Measurements from ENCODE around the gene ITPKB. TPM values are rescaled to one million over a fixed set of nuclear protein-coding genes. Genes with fewer than 3 reads are reported as not detected.
"Not testable (repeated sequence)": the region's sequence is repeated elsewhere in the genome, so short reads cannot be mapped to it uniquely, and the experiment has no call there.

ITPKB gene
- total RNA-seq, 1 donor from 2014 or later = 21.2 TPM

DNA sequence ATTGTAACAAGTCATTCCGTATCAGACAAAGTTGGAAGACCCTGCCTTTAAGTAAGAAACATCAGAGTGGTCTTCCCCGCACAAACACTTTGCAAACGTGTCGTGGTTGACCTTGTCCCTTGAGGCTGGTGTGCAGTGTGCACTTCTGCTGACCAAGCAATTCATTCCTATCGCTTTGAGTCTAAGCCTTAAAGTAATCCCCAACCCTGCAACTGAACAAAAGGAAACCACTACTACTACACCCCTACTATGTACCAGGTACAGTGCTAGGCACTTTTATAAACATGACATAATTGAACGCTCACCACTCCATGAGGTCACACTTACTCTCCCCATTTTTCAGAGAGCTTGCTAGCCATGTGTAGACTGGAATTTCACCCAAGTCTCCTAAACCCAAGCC lies 10.6 kb downstream of the ITPKB start:
- TF ChIP-seq, protein P1, sequence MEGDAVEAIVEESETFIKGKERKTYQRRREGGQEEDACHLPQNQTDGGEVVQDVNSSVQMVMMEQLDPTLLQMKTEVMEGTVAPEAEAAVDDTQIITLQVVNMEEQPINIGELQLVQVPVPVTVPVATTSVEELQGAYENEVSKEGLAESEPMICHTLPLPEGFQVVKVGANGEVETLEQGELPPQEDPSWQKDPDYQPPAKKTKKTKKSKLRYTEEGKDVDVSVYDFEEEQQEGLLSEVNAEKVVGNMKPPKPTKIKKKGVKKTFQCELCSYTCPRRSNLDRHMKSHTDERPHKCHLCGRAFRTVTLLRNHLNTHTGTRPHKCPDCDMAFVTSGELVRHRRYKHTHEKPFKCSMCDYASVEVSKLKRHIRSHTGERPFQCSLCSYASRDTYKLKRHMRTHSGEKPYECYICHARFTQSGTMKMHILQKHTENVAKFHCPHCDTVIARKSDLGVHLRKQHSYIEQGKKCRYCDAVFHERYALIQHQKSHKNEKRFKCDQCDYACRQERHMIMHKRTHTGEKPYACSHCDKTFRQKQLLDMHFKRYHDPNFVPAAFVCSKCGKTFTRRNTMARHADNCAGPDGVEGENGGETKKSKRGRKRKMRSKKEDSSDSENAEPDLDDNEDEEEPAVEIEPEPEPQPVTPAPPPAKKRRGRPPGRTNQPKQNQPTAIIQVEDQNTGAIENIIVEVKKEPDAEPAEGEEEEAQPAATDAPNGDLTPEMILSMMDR (IDR thresholded peaks at IDR 0.05; ENCODE audit: unreplicated experiment) = no peak
- DNase-seq (ENCODE audit: low spot score in 2 of 2, unreplicated experiment in 2 of 2) = no peak
- H3K4me3 Mint-ChIP-seq = no peak overlapping the region
- peaks cover 63% of the 10 kb centered on the region for H3K4me1 Mint-ChIP-seq
- no peaks in the 10 kb centered on the region for H3K27me3 Mint-ChIP-seq (ENCODE audit: low read depth)
- peak overlapping the region; percentile 44 for H3K27ac Mint-ChIP-seq
- no peaks in the 10 kb centered on the region for H3K9me3 Mint-ChIP-seq
- peaks cover 10% of the 10 kb centered on the region for H3K36me3 Mint-ChIP-seq

DNA sequence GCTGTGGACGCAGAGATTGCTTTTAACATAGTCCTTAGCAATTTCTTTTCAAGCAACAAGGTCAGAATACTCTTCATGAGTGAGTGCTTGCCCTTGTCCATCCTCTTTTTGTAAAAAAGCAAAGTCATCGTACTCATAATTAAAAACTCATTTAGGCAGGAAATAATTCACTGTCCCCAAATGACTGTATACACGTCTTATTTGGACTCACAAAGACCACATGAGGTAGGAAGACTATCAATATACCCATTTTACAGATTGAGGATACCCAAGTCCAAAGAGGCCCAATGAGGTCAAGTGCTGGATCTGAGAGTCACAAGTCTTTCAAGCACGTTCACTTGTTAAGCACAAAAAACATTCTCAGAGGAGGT lies 13.2 kb downstream of the ITPKB start:
- Mint-ChIP-seq H3K27me3 (ENCODE audit: low read depth) (no peaks in the 10 kb centered on the region), H3K4me1 (peaks cover 57% of the 10 kb centered on the region), H3K27ac (no peak overlapping the region), H3K4me3 (no peak overlapping the region), H3K36me3 (peaks cover 10% of the 10 kb centered on the region), H3K9me3 (no peaks in the 10 kb centered on the region)
- TF ChIP-seq, protein P1 (IDR thresholded peaks at IDR 0.05; ENCODE audit: unreplicated experiment) = no peak
- DNase-seq (ENCODE audit: low spot score in 2 of 2, unreplicated experiment in 2 of 2) = no peak

DNA sequence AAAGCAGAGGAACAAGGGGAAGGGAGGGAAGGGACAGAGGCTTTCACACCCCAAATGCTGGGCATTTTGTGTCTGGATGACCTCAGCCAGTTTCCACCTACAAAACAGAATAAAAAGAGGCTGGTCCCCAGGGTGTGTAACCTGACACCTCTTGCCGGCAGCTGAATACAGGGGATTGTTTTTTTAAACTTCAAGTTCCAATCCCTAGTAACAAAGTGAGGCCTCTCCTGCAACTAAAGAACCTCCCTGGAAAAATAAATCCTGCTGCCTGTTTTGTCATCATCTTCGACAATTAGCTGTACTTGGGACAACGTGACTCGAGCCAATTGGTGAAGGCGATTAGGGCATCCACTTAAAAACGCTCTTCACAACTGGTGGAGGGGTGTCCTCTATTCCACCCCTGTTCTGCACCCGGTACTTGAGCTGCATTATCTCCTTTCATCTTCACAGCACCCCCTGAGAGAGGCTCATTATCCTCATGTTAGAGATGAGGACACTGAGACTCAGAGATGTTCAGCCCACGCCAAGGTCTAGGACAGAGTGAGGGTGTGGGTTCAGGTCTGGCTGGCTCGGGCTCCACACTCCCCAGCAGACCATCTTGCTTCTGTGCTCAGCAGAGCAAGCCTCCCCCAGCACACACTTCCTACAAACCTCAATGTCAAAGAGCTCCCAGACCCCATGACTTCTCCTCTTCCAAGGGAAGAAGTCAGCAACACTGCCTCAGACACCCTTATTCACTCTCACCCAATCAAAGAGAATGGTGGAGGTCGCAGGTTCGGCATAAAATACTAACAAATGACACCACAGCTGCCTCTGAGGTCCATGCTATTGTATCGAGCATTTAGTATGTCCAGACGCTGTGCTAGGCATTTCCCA lies 15.2 kb downstream of the ITPKB start:
- no peak for DNase-seq (ENCODE audit: low spot score in 2 of 2, unreplicated experiment in 2 of 2)
- peaks cover 10% of the 10 kb centered on the region for H3K36me3 Mint-ChIP-seq
- peaks cover 50% of the 10 kb centered on the region for H3K4me1 Mint-ChIP-seq
- peak overlapping the region; percentile 71 for H3K27ac Mint-ChIP-seq
- no peaks in the 10 kb centered on the region for H3K27me3 Mint-ChIP-seq (ENCODE audit: low read depth)
- H3K4me3 Mint-ChIP-seq = no peak overlapping the region
- no peaks in the 10 kb centered on the region for H3K9me3 Mint-ChIP-seq
- TF ChIP-seq, protein P1 (IDR thresholded peaks at IDR 0.05; ENCODE audit: unreplicated experiment) = no peak

DNA sequence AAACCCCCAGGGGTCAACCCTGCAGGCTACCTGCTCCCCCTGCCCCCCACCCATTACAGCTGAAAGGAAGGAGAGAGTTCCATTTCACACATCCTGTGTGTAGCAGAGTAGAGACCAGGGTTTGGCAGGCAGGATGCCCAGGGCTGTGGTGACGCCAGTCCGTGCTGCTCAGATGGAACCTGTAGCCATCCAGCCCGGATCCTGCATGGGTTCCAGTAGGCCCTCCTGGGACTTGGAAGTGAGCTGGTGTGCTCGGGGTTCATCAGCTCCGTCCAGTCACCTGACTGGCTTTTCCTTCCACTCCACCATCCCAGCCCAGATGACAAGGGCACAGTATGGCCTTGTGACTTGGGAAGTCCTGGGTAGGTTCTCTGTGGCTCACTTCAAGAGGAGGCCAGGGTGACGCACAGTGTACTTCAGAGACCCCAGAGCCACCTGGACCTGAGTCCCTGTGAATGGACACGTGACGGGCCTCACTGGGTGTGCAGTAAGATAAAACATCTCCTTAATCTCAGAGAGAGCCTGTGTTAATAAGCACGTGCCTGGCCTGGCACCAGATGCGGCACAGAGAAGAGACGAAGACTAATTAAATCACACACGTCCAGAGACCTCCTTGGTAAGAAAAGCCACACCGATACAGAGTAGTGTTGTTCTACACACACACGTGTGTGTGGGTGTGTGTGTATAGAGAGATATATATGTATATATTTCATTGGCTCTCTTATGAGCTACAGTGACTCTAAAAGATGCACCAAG lies 16.0 kb downstream of the ITPKB start:
- H3K36me3 Mint-ChIP-seq = peaks cover 5% of the 10 kb centered on the region
- peak overlapping the region; percentile 62 for H3K27ac Mint-ChIP-seq
- no peaks in the 10 kb centered on the region for H3K27me3 Mint-ChIP-seq (ENCODE audit: low read depth)
- TF ChIP-seq, protein P1 (IDR thresholded peaks at IDR 0.05; ENCODE audit: unreplicated experiment) = no peak
- H3K9me3 Mint-ChIP-seq = no peaks in the 10 kb centered on the region
- no peak for DNase-seq (ENCODE audit: low spot score in 2 of 2, unreplicated experiment in 2 of 2)
- no peak overlapping the region for H3K4me3 Mint-ChIP-seq
- H3K4me1 Mint-ChIP-seq = peaks cover 42% of the 10 kb centered on the region

DNA sequence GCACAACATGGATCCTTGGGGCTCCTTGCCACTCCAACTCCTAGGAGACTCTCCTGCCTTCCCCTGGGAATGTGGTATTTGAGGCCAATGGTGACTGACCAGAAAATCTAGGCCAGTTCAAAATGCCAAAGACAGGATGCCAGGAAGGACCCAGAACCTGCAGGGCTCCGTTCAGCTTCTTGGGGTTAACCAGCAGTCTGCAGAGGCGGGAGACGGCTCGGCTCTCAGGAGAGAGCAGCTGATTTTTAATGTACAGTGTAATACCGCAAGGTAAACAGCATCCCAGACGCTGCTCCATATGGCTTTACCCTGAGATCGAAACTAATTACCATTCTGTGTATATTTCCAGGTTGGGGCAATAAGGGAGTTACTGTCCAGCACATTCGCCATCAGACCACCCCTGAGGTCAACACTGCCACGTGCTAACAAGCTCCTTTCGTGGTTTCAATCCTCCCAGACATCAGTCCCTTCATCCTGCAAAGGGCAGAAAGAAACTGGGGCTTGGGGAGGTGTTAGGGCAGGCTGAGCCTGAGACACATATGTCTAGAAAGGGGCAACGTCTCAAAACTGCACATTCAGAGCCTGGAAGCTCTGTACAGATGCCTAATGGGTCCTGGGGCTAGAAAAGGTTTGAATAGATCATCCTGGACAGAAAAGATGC lies 16.7 kb downstream of the ITPKB start:
- H3K27ac Mint-ChIP-seq = peak overlapping the region; percentile 34
- TF ChIP-seq, protein P1 (IDR thresholded peaks at IDR 0.05; ENCODE audit: unreplicated experiment) = no peak
- H3K36me3 Mint-ChIP-seq = peaks cover 5% of the 10 kb centered on the region
- no peaks in the 10 kb centered on the region for H3K27me3 Mint-ChIP-seq (ENCODE audit: low read depth)
- no peak for DNase-seq (ENCODE audit: low spot score in 2 of 2, unreplicated experiment in 2 of 2)
- peaks cover 35% of the 10 kb centered on the region for H3K4me1 Mint-ChIP-seq
- H3K4me3 Mint-ChIP-seq = no peak overlapping the region
- H3K9me3 Mint-ChIP-seq = no peaks in the 10 kb centered on the region

DNA sequence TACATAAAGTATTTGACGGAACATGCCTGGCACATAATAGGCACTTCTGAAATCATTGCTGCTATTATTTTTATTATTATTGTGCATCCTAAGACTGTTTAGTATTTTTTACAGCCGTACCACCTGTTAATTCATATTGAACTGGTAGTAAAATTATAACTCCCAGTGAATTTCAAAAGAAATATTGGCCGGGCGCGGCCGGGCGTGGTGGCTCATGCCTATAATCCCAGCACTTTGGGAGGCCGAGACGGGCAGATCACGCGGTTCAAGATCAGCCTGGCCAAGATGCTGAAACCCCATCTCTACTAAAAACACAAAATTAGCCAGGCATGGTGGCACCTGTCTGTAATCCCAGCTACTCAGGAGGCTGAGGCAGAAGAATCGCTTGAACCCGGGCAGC lies 18.5 kb downstream of the ITPKB start:
- not testable (repeated sequence) for DNase-seq (ENCODE audit: low spot score in 2 of 2, unreplicated experiment in 2 of 2); H3K36me3 Mint-ChIP-seq; H3K27ac Mint-ChIP-seq; H3K27me3 Mint-ChIP-seq (ENCODE audit: low read depth); H3K9me3 Mint-ChIP-seq; H3K4me3 Mint-ChIP-seq
- peaks cover 27% of the 10 kb centered on the region for H3K4me1 Mint-ChIP-seq

Data from mesothelial cell of epicardium (in vitro differentiated cells).